Colonic mucosa (tissue), 4 donors: ENCODE data around the gene SEC22A. TPM values are rescaled to one million over a fixed set of nuclear protein-coding genes. Genes with fewer than 3 reads are reported as not detected.

Source experiments
- DNase-seq: peaks from one replicate; pipeline ENCODE4 v3.0.0-alpha.2; 2020
- H3K27ac ChIP-seq: fragments of 200-600 bp; one replicate; pipeline ENCODE4 v1.8.0; 2021
- H3K27me3 ChIP-seq: fragments of 200-600 bp; one replicate; pipeline ENCODE4 v1.8.0; 2021
- H3K36me3 ChIP-seq: fragments of 200-600 bp; one replicate; pipeline ENCODE4 v1.8.0; 2021
- H3K4me1 ChIP-seq: fragments of 200-600 bp; one replicate; pipeline ENCODE4 v1.8.0; 2021; ENCODE audit warnings: mild to moderate bottlenecking
- H3K4me3 ChIP-seq: fragments of 200-600 bp; one replicate; pipeline ENCODE4 v1.8.0; 2021
- H3K9ac ChIP-seq, 2 donors: one replicate each; pipeline ENCODE4 v1.7.0; 2013; ENCODE audit warnings: control low read depth in 2 of 2, low read depth in 2 of 2, low read length in 2 of 2
- H3K9me3 ChIP-seq: fragments of 200-600 bp; one replicate; pipeline ENCODE4 v1.8.0; 2021
- CTCF ChIP-seq: fragments of 200-600 bp; IDR thresholded peaks from one replicate; pipeline ENCODE4 v1.8.0; 2022; ENCODE audit warnings: antibody characterized with exemption, mild to moderate bottlenecking
- intact Hi-C: fragments of 100-400 bp; cut with DNase I; formaldehyde crosslinking; loops from one replicate; pipeline ENCODE4 v1.14.1; 2022
- total RNA-seq, 2 donors: library from RNA; stranded (reverse); fragmentation: NEBNext Ultra II Directional in 1 of 2; extraction: Animal tissue kit (Norgen Biotek cat#: 25700) in 1 of 2; gene quantifications; one replicate each; pipeline ENCODE4 v1.2.1, GENCODE V29; 2021
- donor health status: healthy.
- donor health status: DM: no; HTN: no; CAD: no.
- donor health status: DM: no; HTN: no; CAD: no.

The SEC22A gene
- total RNA-seq: 10 to 100 TPM; 15.6 to 18.7 TPM

GRCh38 chr3:123201557-123202427 is at the start of gene SEC22A:
Gene SEC22A (plus strand): TSS chr3:123201943. CDS start chr3:123209218, 7,275 bp downstream.
- peak; percentile 97 for DNase-seq
- Histone ChIP-seq H3K9me3 (no peaks in the 10 kb centered on the region), H3K27me3 (no peaks in the 10 kb centered on the region), H3K4me1 (no peaks in the 10 kb centered on the region), H3K4me3 (peak within 1 kb of the TSS; percentile 71), H3K27ac (peak within 1 kb of the TSS; percentile 68), H3K36me3 (no peaks in the 10 kb centered on the region), H3K9ac (peak within 1 kb of the TSS; percentile 93 to 95)
- no peak for TF ChIP-seq CTCF
- intact Hi-C loops: no loop called here

GRCh38 chr3:123152687-123153086 is 49.1 kb upstream of the SEC22A start:
- Histone ChIP-seq H3K4me3 (no peak overlapping the region), H3K4me1 (no peaks in the 10 kb centered on the region), H3K9ac (no peak overlapping the region), H3K27me3 (no peaks in the 10 kb centered on the region), H3K27ac (no peak overlapping the region), H3K36me3 (peaks cover 8% of the 10 kb centered on the region), H3K9me3 (no peaks in the 10 kb centered on the region)
- intact Hi-C loops: no loop called here
- peak; percentile 12 for DNase-seq
- no peak for TF ChIP-seq CTCF

GRCh38 chr3:123153125-123154019 is 48.4 kb upstream of the SEC22A start:
- TF ChIP-seq CTCF: no peak
- intact Hi-C loops: no loop called here
- Histone ChIP-seq H3K27me3 (no peaks in the 10 kb centered on the region), H3K9me3 (no peaks in the 10 kb centered on the region), H3K27ac (no peak overlapping the region), H3K4me1 (no peaks in the 10 kb centered on the region), H3K4me3 (no peak overlapping the region), H3K9ac (no peak overlapping the region), H3K36me3 (peaks cover 8% of the 10 kb centered on the region)
- peak; percentile 10 for DNase-seq

- Histone ChIP-seq H3K27ac (no peak overlapping the region), H3K4me3 (no peak overlapping the region), H3K27me3 (no peaks in the 10 kb centered on the region), H3K9me3 (no peaks in the 10 kb centered on the region), H3K9ac (no peak overlapping the region), H3K4me1 (no peaks in the 10 kb centered on the region), H3K36me3 (peaks cover 4% of the 10 kb centered on the region)
- TF ChIP-seq CTCF: no peak
- intact Hi-C loops: no loop called here
- peak; percentile 13 for DNase-seq
These were observed 47.4 kb upstream of the SEC22A start for GRCh38 chr3:123154020-123154985.
